PC-3 (cell line): ENCODE results near the gene SDK1. TPM values are rescaled to one million over a fixed set of nuclear protein-coding genes. Genes with fewer than 3 reads are reported as not detected.
A peak's percentile ranks its signal among the peaks of the same experiment; 100 is the strongest.

ENCODE experiments used
- ATAC-seq: fragments of 200-7000 bp; cut with Tn5 transposase; 2 replicates; pipeline ENCODE4 v1.9.1; 2020; ENCODE audit warnings: mild to moderate bottlenecking, moderate library complexity
- BruUV-seq: library from RNA; stranded (reverse); fragments of 400-500 nt; replicated peaks from 2 replicates; lab custom pipeline; 2021; lab: Mats Ljungman, UMichigan
- CTCF ChIA-PET: fragments of 300-600 bp; sonication (Branson Sonifier 250); formaldehyde crosslinking; loops from one replicate; lab custom pipeline; 2022; ENCODE audit warnings: antibody characterized with exemption; lab: Charles Lee
- POLR2A ChIA-PET: fragments of 300-600 bp; sonication (Branson Sonifier 250); formaldehyde crosslinking; loops from one replicate; lab custom pipeline; 2022; ENCODE audit warnings: antibody characterized with exemption; ENCODE audit not compliant: unreplicated experiment; lab: Charles Lee
- DNase-seq: peaks from one replicate; pipeline ENCODE4 v3.0.0-alpha.2; 2015
- H2AFZ ChIP-seq: fragments of 300-600 bp; sonication (generic); 2 replicates; pipeline ENCODE4 v1.6.0; 2016; ENCODE audit warnings: antibody characterized with exemption, low read length
- H3F3A ChIP-seq: fragments of 300-600 bp; sonication (generic); one replicate; pipeline ENCODE4 v1.6.0; 2017; ENCODE audit warnings: antibody characterized with exemption, low read length, control low read depth, mild to moderate bottlenecking; ENCODE audit not compliant: unreplicated experiment
- H3K27ac ChIP-seq: fragments of 300-600 bp; sonication (generic); 2 replicates; pipeline ENCODE4 v1.5.1; 2016; ENCODE audit warnings: mild to moderate bottlenecking, low read length
- H3K27me3 ChIP-seq: fragments of 300-600 bp; sonication (generic); 2 replicates; pipeline ENCODE4 v1.6.1; 2016; ENCODE audit warnings: low read length, mixed read lengths
- H3K36me3 ChIP-seq: fragments of 300-600 bp; sonication (generic); 2 replicates; pipeline ENCODE4 v1.6.1; 2016; ENCODE audit warnings: low read depth, mixed run types, low read length, mixed read lengths
- H3K4me1 ChIP-seq: fragments of 300-600 bp; sonication (generic); 2 replicates; pipeline ENCODE4 v1.5.1; 2016; ENCODE audit warnings: low read length; ENCODE audit not compliant: insufficient read depth
- H3K4me2 ChIP-seq: fragments of 300-600 bp; sonication (generic); 2 replicates; pipeline ENCODE4 v1.6.0; 2016; ENCODE audit warnings: low read length
- H3K4me3 ChIP-seq: fragments of 300-600 bp; sonication (generic); 2 replicates; pipeline ENCODE4 v1.5.1; 2016; ENCODE audit warnings: mild to moderate bottlenecking, low read length, mixed read lengths
- H3K79me2 ChIP-seq: fragments of 300-600 bp; sonication (generic); 2 replicates; pipeline ENCODE4 v1.6.1; 2017; ENCODE audit warnings: low read length, mixed read lengths
- H3K9ac ChIP-seq: fragments of 300-600 bp; sonication (generic); 2 replicates; pipeline ENCODE4 v1.6.0; 2016; ENCODE audit warnings: mild to moderate bottlenecking, low read length
- H3K9me2 ChIP-seq: fragments of 300-600 bp; sonication (generic); replicated peaks from 2 replicates; pipeline ENCODE4 v1.6.1; 2016; ENCODE audit warnings: mixed run types, low read length, mixed read lengths
- H3K9me3 ChIP-seq: fragments of 300-600 bp; sonication (generic); 2 replicates; pipeline ENCODE4 v1.6.1; 2016; ENCODE audit warnings: low read length, mixed read lengths
- H4K20me1 ChIP-seq: fragments of 300-600 bp; sonication (generic); 2 replicates; pipeline ENCODE4 v1.6.1; 2016; ENCODE audit warnings: low read length, mixed read lengths
- CTCF ChIP-seq: fragments of 300-600 bp; sonication (generic); conservative IDR thresholded peaks from 2 replicates; pipeline ENCODE4 v1.5.1; 2017; ENCODE audit warnings: antibody characterized with exemption, low read depth, mild to moderate bottlenecking, low read length
- EZH2 ChIP-seq: fragments of 300-600 bp; sonication (generic); IDR thresholded peaks from one replicate; pipeline ENCODE4 v1.6.1; 2017; ENCODE audit warnings: antibody characterized with exemption, mild to moderate bottlenecking, low read length; ENCODE audit not compliant: unreplicated experiment
- EZH2phosphoT487 ChIP-seq: fragments of 300-600 bp; sonication (generic); IDR thresholded peaks from 2 replicates; pipeline ENCODE4 v1.6.1; 2018; ENCODE audit warnings: mild to moderate bottlenecking, antibody characterized with exemption, low read length, borderline replicate concordance
- intact Hi-C: fragments of 100-400 bp; cut with micrococcal nuclease; formaldehyde crosslinking; loops from 2 replicates; pipeline ENCODE4 v1.9.0; 2023
- total RNA-seq: library from RNA; depleted of rRNA; stranded (reverse); fragments of >200 nt; gene quantifications from 2 replicates; pipeline ENCODE4 v1.2.3, GENCODE V29; 2014

The SDK1 gene
- total RNA-seq, 1 experiment from 2014 or later = 2.8 TPM

GRCh38 chr7:3304131-3304530 is 3.1 kb downstream of the SDK1 start:
- H3F3A ChIP-seq = no peaks in the 10 kb centered on the region
- no peak for DNase-seq
- peaks cover 26% of the 10 kb centered on the region for H3K27me3 ChIP-seq
- no peak overlapping the region for H3K27ac ChIP-seq
- ChIA-PET CTCF (no interaction called here), POLR2A (interaction anchor here (0.6 kb wide), 1 partner anchor 124 kb away, joined by 3 read pairs; no protein-coding TSS in a partner anchor)
- H3K4me1 ChIP-seq = no peaks in the 10 kb centered on the region; the same call in 1 of the 2 replicates
- no peak overlapping the region for H3K9ac ChIP-seq
- no peaks in the 10 kb centered on the region for H3K9me2 ChIP-seq
- intact Hi-C loops = loop anchor here (5.0 to 10.0 kb wide), 2 partner anchors 133 to 439 kb away; no protein-coding TSS in a partner anchor
- H3K4me3 ChIP-seq = no peak overlapping the region
- no peaks in the 10 kb centered on the region for H3K9me3 ChIP-seq
- no TSS peak for BruUV-seq
- TF ChIP-seq CTCF = no peak
- no peak for TF ChIP-seq EZH2phosphoT487
- no peak for TF ChIP-seq EZH2
- no peak overlapping the region for H3K4me2 ChIP-seq
- H3K36me3 ChIP-seq = no peaks in the 10 kb centered on the region
- ATAC-seq = no peak
- no peak overlapping the region for H2AFZ ChIP-seq
- H4K20me1 ChIP-seq = no peaks in the 10 kb centered on the region
- H3K79me2 ChIP-seq = no peaks in the 10 kb centered on the region

- H3K4me1 ChIP-seq = no peaks in the 10 kb centered on the region
- no peaks in the 10 kb centered on the region for H3K9me2 ChIP-seq
- H4K20me1 ChIP-seq = no peaks in the 10 kb centered on the region
- no peak for DNase-seq
- H3K4me3 ChIP-seq = no peak overlapping the region
- H3K79me2 ChIP-seq = no peaks in the 10 kb centered on the region
- intact Hi-C loops = loop anchor here (5.0 to 10.0 kb wide), 3 partner anchors 75 to 443 kb away; no protein-coding TSS in a partner anchor
- H2AFZ ChIP-seq = no peak overlapping the region
- BruUV-seq = no TSS peak
- H3K27me3 ChIP-seq = peaks cover 19% of the 10 kb centered on the region
- no peaks in the 10 kb centered on the region for H3K9me3 ChIP-seq
- ChIA-PET CTCF (no interaction called here), POLR2A (no interaction called here)
- H3K4me2 ChIP-seq = no peak overlapping the region
- no peak overlapping the region for H3K27ac ChIP-seq
- H3K36me3 ChIP-seq = no peaks in the 10 kb centered on the region
- no peak overlapping the region for H3K9ac ChIP-seq
- no peak for TF ChIP-seq EZH2phosphoT487
- no peak for TF ChIP-seq CTCF
- TF ChIP-seq EZH2 = no peak
- no peak for ATAC-seq
- H3F3A ChIP-seq = no peaks in the 10 kb centered on the region
Observed at GRCh38 chr7:3307435-3307834, 6.4 kb downstream of the SDK1 start.

GRCh38 chr7:3309140-3309539 is 8.1 kb downstream of the SDK1 start:
- Histone ChIP-seq H3K4me1 (no peaks in the 10 kb centered on the region), H3K27me3 (peaks cover 2% of the 10 kb centered on the region; the same call in 1 of the 2 replicates), H4K20me1 (no peaks in the 10 kb centered on the region), H3K4me2 (no peak overlapping the region), H2AFZ (no peak overlapping the region), H3K36me3 (no peaks in the 10 kb centered on the region), H3F3A (no peaks in the 10 kb centered on the region), H3K9ac (no peak overlapping the region), H3K27ac (no peak overlapping the region), H3K9me3 (no peaks in the 10 kb centered on the region), H3K9me2 (no peaks in the 10 kb centered on the region), H3K4me3 (no peak overlapping the region), H3K79me2 (no peaks in the 10 kb centered on the region)
- ATAC-seq = peak; percentile 77
- POLR2A ChIA-PET = interaction anchor here (0.6 kb wide), 1 partner anchor 11 kb away, joined by 6 read pairs; no protein-coding TSS in a partner anchor
- no TSS peak for BruUV-seq
- intact Hi-C loops = loop anchor here (2.0 to 10.0 kb wide), 5 partner anchors 73 to 444 kb away; no protein-coding TSS in a partner anchor
- peak; percentile 65 for DNase-seq
- peak; percentile 40; the same call in 1 of the 2 replicates for TF ChIP-seq CTCF
- no peak for TF ChIP-seq EZH2
- TF ChIP-seq EZH2phosphoT487 = no peak
- CTCF ChIA-PET = interaction anchor here (0.6 to 0.7 kb wide), 5 partner anchors 90 to 551 kb away, joined by 4 to 9 read pairs (median 6); no protein-coding TSS in a partner anchor
